GM18505 (cell line): Measurements from ENCODE around the gene MAPRE3.

Experiments used
- ATAC-seq: cut with Tn5 transposase; IDR thresholded peaks from one replicate; pipeline ENCODE4 v1.9.1; 2021; ENCODE audit not compliant: unreplicated experiment
- POLR2A ChIP-seq: IDR thresholded peaks from 4 replicates; pipeline ENCODE4 v1.6.1; 2011; ENCODE audit warnings: borderline replicate concordance; ENCODE audit not compliant: insufficient read depth, insufficient read length; ENCODE audit errors: extremely low read depth

MAPRE3 gene

GRCh38 chr2:26940001-26940400, 30.4 kb upstream of the MAPRE3 start:
- no peak for ATAC-seq
- no peak for TF ChIP-seq POLR2A

GRCh38 chr2:26941486-26941885, 29.0 kb upstream of the MAPRE3 start:
- no peak for TF ChIP-seq POLR2A
- ATAC-seq = no peak

- no peak for TF ChIP-seq POLR2A
- ATAC-seq = no peak
These were observed 27.7 kb upstream of the MAPRE3 start for GRCh38 chr2:26942543-26943295.

- no peak for ATAC-seq
- TF ChIP-seq POLR2A = no peak
These were observed 24.3 kb upstream of the MAPRE3 start for GRCh38 chr2:26945991-26946750.

GRCh38 chr2:26946841-26947784, 23.3 kb upstream of the MAPRE3 start:
- no peak for ATAC-seq
- TF ChIP-seq POLR2A = no peak

GRCh38 chr2:26948800-26949199, 21.6 kb upstream of the MAPRE3 start:
- no peak for ATAC-seq
- no peak for TF ChIP-seq POLR2A

GRCh38 chr2:26950246-26950645, 20.2 kb upstream of the MAPRE3 start:
- no peak for ATAC-seq
- no peak for TF ChIP-seq POLR2A

- ATAC-seq = no peak
- TF ChIP-seq POLR2A = no peak
These were observed 19.2 kb upstream of the MAPRE3 start for GRCh38 chr2:26951236-26951635.

- no peak for TF ChIP-seq POLR2A
- ATAC-seq = no peak
These were observed 18.1 kb upstream of the MAPRE3 start for GRCh38 chr2:26952374-26952773.

- no peak for TF ChIP-seq POLR2A
- ATAC-seq = no peak
These were observed 16.3 kb upstream of the MAPRE3 start for GRCh38 chr2:26954135-26954534.

- no peak for ATAC-seq
- TF ChIP-seq POLR2A = no peak
These were observed 13.4 kb upstream of the MAPRE3 start for GRCh38 chr2:26957041-26957440.

- TF ChIP-seq POLR2A = no peak
- no peak for ATAC-seq
These were observed 12.9 kb upstream of the MAPRE3 start for GRCh38 chr2:26957534-26957933.

GRCh38 chr2:26959331-26959730, 11.1 kb upstream of the MAPRE3 start:
- ATAC-seq = no peak
- no peak for TF ChIP-seq POLR2A

- no peak for ATAC-seq
- no peak for TF ChIP-seq POLR2A
These were observed 5.8 kb upstream of the MAPRE3 start for GRCh38 chr2:26964446-26965130.

GRCh38 chr2:26968001-26968400, 2.4 kb upstream of the MAPRE3 start:
- ATAC-seq = no peak
- no peak for TF ChIP-seq POLR2A
